NCI-H460 (cell line): ENCODE results near the gene PALM. TPM values are rescaled to one million over a fixed set of nuclear protein-coding genes. Genes with fewer than 3 reads are reported as not detected.
"Not testable (repeated sequence)": the region's sequence is repeated elsewhere in the genome, so short reads cannot be mapped to it uniquely, and the experiment has no call there.

Experiments used
- DNase-seq: peaks from one replicate; pipeline ENCODE4 v3.0.0-alpha.2; 2016; ENCODE audit warnings: low read depth; ENCODE audit errors: extremely low read depth
- total RNA-seq: library from RNA; depleted of rRNA; stranded (reverse); fragments of >200 nt; shearing (Covaris generic); gene quantifications from 2 replicates; pipeline ENCODE4 v1.2.3, GENCODE V29; 2014

The PALM gene
- total RNA-seq, 1 experiment from 2014 or later, result 4.2 TPM

GRCh38 chr19:703651-704446, 4.9 kb upstream of the PALM start:
- peak; percentile 55 for DNase-seq

- DNase-seq, result no peak
Measured at GRCh38 chr19:704447-704741, 4.3 kb upstream of the PALM start.

DNA sequence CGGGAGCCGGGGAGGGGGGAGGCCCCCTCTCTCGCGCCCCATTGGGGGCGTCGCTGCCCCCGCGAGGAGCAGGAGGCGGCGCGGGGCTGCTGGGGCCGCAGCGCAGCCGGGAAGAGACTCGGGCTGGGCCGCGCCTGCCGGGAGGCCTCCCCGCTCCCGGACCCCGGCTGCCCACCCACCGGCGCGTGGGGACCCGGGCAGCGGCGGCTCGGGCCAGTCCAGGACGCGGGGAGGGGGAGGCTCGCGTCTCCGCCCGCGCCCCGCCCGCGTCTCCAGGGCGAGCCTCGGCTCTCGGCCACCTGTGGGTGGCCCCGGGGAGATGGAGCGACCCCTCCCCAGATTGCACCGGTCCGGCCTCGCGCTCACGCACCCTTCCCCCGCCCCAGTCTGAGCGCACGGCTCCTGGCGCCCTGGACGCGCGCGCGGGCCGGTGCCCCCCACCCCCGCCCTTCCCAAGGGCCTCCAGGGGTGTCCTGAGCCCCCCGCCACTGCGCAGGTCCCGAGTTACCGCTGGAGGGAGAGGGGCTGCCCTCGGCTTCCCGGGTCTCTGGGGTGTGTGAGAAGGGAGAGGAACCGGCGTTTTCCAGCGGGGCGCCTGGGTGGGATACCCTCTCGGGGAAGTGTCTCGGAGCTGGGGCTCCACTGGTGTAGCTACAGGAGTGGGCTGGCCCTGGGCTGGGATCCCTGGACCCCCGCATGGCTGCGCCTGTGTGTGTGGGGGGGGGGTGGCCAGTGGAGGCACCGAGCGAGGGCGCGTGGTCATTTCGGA, 645 bp downstream of the PALM start:
- no peak for DNase-seq

- DNase-seq, result no peak
Measured at GRCh38 chr19:709965-710571, 1.3 kb downstream of the PALM start.

DNA sequence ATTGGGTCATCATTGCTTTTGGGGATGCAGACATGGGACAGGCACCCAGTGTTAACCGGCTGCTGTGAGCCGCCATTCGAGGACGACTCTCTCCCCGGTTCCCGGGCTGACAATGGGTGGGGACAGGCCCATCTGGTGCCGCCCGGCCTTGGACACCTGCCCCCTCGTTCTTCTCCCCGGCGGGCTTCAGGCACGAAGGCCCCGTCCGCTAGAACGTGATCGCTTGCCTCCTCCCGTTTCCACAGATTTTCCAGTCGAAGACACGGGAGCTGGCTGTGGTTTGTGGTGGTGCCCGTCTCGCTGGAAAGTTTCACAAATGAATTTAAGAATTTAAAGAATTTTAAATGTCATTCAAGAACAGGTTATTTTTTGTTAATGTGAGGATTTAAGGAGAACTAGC, 2.0 kb downstream of the PALM start:
- DNase-seq, result no peak

DNA sequence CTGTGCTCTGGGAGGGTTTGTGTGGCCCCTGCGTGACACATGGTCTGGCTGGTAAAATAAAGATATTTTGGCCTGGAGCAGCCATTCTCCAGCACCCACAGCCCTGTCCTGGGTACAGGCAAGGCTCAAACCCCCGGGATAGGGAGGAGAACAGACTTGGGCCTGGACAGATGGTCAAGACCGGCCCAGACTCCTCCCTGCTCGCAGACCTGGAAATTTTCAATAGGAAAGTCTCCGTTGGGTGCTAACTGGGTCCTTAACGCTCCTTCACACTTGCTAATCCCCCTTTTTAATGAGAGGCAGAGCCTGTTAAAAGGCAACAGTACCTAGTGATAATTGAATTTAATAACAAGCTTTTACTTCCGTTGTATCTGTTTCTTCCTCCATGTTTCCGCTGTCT, 2.5 kb downstream of the PALM start:
- no peak for DNase-seq

DNA sequence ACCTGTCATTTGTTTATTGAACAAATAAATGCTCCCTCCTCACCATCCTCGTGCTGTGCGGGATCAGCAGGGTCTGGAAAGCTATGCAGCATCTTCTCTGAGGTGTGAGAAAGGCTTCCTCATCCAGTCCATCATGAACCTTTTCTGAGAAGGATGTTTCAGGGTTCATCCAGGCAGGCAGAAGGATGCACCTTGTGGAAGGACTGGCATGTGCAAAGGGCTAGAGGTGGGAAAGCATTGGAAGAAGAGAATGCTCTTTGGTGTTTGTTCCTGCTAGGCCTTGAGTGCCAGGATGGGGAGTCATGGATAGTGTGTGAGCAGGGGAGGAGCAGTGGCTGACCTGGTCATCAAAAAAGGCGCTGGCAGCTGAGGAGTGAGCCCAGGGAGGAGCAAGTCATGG, 6.6 kb downstream of the PALM start:
- no peak for DNase-seq

- no peak for DNase-seq
Measured at GRCh38 chr19:718251-718951, 9.7 kb downstream of the PALM start.

DNA sequence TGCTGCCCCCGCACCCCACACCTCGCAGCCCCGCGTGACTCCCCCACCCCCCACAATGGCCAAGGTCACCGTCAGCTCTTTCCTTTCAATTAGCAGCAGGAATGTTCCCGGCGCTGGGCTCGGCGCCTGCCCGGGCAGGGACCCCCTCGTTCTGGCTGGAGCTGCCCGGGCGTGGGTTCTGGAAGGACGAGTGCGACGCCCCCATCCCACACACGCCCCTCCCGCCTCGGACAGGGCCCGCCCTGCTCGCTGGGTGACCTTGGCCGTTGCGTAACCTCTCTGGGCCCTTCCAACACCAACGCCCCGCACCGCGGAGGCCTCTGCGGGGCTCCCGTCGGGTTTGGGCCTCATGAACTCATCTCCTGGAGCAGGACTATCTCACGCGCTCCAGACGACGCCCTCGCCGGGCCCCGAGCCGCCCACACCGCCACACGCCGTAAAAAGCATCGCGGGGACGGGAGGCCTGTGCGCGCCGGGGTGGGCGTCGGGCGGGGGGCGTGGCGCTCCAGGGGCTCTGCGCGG, 10.3 kb downstream of the PALM start:
- DNase-seq, result no peak

DNA sequence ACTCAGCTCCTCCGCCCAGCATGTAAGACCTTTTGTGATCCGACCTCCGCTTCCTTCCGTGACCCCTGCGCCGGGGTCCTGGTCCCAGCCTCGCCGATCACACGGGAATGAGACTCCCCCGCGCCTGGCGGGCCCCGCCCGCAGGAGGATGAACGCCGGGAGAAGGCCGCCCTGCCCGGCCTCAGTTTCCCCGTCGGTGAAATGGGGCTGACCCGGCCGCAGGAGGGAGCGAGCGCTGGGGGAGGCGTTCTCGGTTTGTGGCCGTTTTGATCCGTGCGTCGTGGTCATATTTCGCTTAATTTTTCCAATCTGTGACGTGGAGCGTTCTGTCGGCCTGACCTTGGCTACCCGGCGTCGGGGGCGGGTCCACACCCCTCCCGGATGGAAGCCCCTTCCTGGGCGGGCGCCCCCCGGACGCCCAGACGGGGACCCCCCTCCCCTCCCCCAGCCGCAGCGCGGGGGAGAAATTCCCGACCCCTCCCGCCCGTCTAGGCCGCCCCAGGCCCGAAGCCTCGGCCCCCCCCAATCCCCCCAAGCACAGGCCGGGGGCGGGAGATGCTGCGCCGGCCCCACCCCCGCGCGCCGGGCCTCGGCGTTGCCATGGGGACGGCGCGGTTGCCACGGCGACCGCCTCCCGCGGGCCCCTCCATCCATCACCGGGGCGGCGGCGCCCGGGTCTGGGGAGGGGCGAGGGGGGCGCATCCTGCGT, 11.1 kb downstream of the PALM start:
- no peak for DNase-seq

- no peak for DNase-seq
Measured at GRCh38 chr19:720345-721160, 11.8 kb downstream of the PALM start.

GRCh38 chr19:722553-723101, 13.9 kb downstream of the PALM start:
- no peak for DNase-seq

- DNase-seq, result no peak
Measured at GRCh38 chr19:723247-723646, 14.5 kb downstream of the PALM start.

- no peak for DNase-seq
Measured at GRCh38 chr19:723714-724113, 15.0 kb downstream of the PALM start.

- no peak for DNase-seq
Measured at GRCh38 chr19:725461-726089, 16.8 kb downstream of the PALM start.

DNA sequence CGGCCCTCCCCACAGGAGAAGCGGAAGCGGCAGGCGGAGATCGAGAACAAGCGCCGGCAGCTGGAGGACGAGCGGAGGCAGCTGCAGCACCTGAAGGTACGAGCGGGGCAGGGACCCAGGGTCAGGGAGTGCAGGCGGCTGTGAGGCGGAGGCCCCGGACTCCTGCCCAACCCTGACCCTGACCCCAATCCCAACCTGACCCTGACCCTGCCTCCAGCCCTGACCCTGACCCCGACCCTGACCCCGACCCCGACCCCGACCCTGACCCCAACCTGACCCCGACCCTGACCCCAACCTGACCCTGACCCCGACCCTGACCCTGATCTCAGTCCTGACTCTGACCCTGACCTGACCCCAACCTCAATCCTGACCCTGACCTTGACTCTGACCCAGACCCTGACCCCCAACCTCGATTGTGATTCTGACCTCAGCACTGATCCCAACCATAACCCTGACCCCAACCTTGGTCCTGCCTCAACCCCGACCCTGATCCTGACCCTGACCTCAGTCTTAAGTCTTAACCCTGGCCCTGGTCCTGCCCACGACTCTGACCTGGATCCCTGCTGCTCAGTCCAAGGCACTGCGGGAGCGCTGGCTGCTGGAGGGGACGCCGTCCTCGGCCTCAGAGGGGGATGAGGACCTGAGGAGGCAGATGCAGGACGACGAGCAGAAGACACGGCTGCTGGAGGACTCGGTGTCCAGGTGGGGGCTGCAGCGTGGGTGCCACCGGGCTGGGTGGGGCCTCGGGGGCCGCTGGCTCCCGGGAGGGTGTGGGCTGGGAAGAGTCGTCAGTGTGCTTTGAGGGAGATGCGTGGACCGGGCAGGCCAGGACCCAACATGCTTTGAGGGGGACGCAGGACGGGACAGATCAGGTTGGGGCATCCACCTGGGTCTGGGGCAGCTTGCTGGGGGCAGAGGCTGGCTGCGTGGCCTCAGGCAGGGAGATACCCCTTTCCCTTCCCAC, 18.5 kb downstream of the PALM start:
- DNase-seq, result no peak

DNA sequence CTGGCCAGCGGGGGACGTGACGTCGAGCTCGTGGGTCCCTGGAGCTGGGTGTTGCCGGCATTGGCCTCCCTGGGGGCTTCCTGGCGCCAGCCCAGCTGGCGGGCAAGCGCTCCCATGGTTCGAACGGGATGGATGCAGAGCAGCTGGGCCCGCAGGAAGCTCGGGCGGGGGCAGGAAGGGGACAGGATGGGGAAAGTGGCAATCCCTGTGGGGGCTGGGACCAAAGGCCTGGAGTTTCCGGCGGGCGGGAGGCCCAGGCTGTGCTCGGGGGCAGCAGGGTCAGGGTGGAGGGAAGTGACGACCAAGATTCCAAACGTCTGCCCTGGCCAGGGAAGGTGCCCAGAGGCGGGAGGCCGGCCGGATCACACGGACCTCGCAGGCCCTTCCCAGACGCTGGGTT, 19.3 kb downstream of the PALM start:
- DNase-seq, result no peak

DNA sequence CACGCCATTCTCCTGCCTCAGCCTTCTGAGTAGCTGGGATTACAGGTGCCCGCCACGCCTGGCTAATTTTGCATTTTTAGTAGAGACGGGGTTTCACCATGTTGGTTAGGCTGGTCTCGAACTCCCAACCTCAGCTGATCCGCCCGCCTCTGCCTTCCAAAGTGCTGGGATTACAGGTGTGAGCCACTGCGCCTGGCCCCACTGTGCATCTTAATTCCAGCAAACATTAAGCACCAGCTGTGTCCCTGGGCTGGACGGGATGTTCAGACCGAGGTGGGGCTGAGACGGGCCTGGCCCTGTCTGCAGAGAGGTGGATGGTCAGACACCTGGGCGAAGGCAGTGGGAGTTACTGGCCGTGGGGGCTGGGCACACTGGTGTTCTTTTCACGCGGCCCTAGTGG, 20.8 kb downstream of the PALM start:
- DNase-seq, result not testable (repeated sequence)
